Astrocyte of the cerebellum (primary cell): ENCODE results near the gene TTLL5.

Experiments used
- DNase-seq: peaks from one replicate; pipeline ENCODE4 v3.0.0-alpha.2; 2011; ENCODE audit warnings: low read depth
- H3K4me3 ChIP-seq: 2 replicates; pipeline ENCODE4 v1.5.1; 2011; ENCODE audit warnings: mild to moderate bottlenecking, low read depth, low read length, moderate library complexity
- in situ Hi-C: cut with HindIII; loops from 2 replicates; pipeline ENCODE4 v1.10.0; 2017; ENCODE audit warnings: low sequenced_read_pairs
- TF ChIP-seq, protein P1 (sequence below): IDR thresholded peaks from 2 replicates; pipeline ENCODE4 v1.5.1; 2012; ENCODE audit warnings: low read length, low read depth, moderate library complexity, mild to moderate bottlenecking; ENCODE audit errors: missing control alignments

The TTLL5 gene

DNA sequence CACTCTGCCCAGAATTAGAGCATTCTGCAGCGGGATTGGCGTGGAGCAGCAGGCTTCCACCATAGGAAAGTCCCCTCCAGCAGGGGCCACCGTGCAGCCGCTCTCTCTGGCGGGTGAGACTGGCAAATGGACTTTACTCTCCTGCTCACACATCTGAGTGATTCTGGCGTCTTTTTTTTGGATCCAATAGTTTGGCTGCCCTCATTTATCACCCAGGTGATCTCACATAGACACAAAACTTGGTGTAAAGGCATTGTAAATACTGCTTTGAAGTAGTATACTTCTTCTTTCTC lies 190.5 kb downstream of the TTLL5 start:
- in situ Hi-C loops, result no loop called here
- no peak overlapping the region for H3K4me3 ChIP-seq
- DNase-seq, result no peak
- TF ChIP-seq, protein P1, sequence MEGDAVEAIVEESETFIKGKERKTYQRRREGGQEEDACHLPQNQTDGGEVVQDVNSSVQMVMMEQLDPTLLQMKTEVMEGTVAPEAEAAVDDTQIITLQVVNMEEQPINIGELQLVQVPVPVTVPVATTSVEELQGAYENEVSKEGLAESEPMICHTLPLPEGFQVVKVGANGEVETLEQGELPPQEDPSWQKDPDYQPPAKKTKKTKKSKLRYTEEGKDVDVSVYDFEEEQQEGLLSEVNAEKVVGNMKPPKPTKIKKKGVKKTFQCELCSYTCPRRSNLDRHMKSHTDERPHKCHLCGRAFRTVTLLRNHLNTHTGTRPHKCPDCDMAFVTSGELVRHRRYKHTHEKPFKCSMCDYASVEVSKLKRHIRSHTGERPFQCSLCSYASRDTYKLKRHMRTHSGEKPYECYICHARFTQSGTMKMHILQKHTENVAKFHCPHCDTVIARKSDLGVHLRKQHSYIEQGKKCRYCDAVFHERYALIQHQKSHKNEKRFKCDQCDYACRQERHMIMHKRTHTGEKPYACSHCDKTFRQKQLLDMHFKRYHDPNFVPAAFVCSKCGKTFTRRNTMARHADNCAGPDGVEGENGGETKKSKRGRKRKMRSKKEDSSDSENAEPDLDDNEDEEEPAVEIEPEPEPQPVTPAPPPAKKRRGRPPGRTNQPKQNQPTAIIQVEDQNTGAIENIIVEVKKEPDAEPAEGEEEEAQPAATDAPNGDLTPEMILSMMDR, result no peak

DNA sequence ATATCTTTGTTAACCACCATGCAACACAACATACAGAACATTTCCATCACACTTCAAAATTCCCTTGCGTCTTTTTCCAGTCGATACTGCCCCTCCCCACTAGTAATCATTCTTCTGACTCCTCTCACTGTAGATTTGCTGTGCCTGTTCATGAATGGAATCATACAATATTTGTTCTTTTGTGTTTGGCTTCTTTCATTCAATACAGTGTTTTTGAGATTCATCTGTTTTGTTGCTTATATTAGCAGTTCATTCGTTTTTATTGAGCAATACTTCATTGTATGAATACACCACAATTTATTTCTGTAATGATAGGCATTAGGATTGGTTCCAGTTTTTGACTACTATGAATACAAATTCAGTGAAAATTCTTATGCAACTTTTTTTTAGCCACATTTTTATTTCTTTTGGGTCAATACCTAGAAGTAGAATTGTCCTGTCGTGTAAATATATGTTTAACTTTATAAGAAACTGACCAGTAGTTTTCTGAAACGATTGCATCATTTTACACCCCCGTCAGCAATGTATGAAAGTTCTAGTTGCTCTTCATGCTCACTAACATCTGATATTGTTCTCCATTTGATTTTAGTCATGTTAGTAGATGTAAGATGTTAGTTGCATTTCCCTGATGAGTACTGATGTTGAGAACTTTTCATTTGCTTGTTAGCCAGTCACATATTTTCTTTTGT lies 193.2 kb downstream of the TTLL5 start:
- in situ Hi-C loops, result no loop called here
- TF ChIP-seq, protein P1, result no peak
- H3K4me3 ChIP-seq, result no peak overlapping the region
- no peak for DNase-seq

DNA sequence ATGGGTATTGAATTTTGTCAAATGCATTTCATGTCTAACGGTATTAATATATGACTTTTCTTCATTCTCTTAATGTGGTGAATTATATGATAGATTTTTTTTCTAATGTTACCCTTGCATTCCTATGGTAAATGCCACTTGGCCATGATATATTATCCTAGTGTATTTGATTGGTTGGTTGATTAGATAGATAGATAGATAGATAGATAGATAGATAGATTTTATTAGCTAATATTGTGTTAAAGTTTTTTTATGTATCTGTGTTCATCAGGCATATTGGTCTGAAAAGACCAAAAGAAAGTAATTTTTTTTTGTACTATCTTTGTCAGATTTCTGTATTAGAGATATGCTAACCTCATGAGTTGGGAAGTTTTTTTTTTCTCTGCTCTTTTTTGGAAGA lies 196.2 kb downstream of the TTLL5 start:
- DNase-seq, result no peak
- in situ Hi-C loops, result no loop called here
- TF ChIP-seq, protein P1, result no peak
- H3K4me3 ChIP-seq, result no peak overlapping the region

DNA sequence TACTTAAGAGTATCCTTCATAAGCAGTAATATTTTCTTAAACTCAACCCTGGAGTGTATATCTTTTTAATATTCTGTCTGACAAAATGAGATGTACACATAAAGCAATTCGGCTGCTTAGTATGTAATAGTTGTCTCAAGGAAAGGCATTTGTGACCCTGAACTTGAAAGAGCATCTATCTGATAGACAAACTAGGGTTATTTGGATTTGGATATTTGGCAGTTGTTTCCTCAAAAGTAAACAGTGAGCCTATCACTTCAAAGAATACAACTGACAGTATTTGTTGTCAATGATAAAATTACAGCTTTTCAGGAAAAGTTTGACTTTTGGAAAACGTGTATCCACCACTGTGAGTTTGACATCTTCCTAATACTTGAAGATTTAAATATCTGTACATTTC lies 197.3 kb downstream of the TTLL5 start:
- DNase-seq, result no peak
- in situ Hi-C loops, result no loop called here
- TF ChIP-seq, protein P1, result no peak
- H3K4me3 ChIP-seq, result no peak overlapping the region

DNA sequence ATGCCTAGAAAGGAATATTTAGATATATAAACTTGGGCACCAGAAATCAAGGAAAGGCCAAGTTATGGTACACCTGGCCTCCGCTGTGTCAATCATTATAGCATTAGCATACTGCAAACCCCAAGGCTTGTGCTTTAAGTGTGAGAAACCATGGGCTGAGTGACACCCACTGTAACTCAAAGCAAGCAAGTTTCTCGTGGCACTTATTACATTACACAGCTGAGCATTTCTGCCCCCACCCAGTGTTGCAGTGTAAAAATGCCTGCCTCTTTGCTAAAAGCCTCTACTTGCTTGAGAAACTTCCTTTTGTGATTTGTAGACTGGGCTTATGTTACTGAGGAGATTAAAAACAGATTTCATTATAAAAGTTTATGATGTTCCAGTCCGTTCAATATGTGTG lies 198.7 kb downstream of the TTLL5 start:
- in situ Hi-C loops, result no loop called here
- TF ChIP-seq, protein P1, result no peak
- DNase-seq, result no peak
- H3K4me3 ChIP-seq, result no peak overlapping the region

DNA sequence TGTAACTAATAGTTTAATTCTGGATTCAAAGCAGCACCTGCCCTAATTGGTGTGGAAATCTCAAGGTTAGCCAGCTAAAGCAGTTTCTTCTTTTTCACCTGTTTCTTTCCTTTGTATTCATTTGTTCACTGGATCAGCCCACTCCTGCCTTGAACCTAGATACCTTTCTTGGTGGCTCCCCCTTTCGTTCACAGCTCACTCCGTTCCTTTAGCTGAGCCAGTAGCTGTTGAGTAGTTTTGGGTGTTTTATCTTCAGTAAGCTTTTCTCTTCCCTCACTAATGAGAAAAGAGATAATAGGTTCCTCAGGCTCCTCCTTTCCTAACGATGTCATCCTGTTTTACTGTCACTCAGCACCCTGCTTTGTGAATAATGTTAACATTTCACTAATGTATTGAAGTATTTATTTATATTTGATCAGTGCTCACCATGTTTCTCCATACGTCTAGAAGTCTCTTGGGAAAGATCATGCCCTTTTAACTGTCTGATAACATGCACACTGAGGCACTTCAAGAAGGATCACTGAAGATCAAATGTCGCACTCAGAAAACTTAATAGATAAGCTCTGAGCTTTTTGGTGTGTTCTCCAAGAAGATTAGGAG lies 199.6 kb downstream of the TTLL5 start:
- no peak for DNase-seq
- no peak overlapping the region for H3K4me3 ChIP-seq
- TF ChIP-seq, protein P1, result no peak
- in situ Hi-C loops, result no loop called here
